ENCODE data around the gene PRPS1. TPM values are rescaled to one million over a fixed set of nuclear protein-coding genes. Genes with fewer than 3 reads are reported as not detected.

PRPS1 gene
- total and polyA plus RNA-seq, 2 of the 13 experiments (the other 11 are each of a cell fraction or from before 2014, with no cell fraction given): 33.7 to 54.4 TPM

- TF ChIP-seq HOXA5 (CRISPR knock-in tag; IDR thresholded peaks at IDR 0.05) (no peak), ZNF468 (CRISPR knock-in tag; IDR thresholded peaks at IDR 0.05) (no peak), SAFB2 (CRISPR knock-in tag; IDR thresholded peaks at IDR 0.05; ENCODE audit: borderline replicate concordance, low read depth) (no peak), ZBTB4 (CRISPR knock-in tag; IDR thresholded peaks at IDR 0.05; ENCODE audit: borderline replicate concordance) (no peak), FLYWCH1 (CRISPR knock-in tag; IDR thresholded peaks at IDR 0.05) (no peak), SYNCRIP (IDR thresholded peaks at IDR 0.05; ENCODE audit: insufficient read depth, low read depth, low read length) (no peak), ZNF589 (CRISPR knock-in tag; conservative IDR thresholded peaks at IDR 0.05) (no peak), RELA (CRISPR knock-in tag; IDR thresholded peaks at IDR 0.05) (no peak), THAP9 (CRISPR knock-in tag; IDR thresholded peaks at IDR 0.05; ENCODE audit: borderline replicate concordance) (no peak), ZNF678 (CRISPR knock-in tag; IDR thresholded peaks at IDR 0.05) (no peak), TEAD2 (CRISPR knock-in tag; IDR thresholded peaks at IDR 0.05) (no peak), RAD21 (CRISPR knock-in tag; IDR thresholded peaks at IDR 0.05) (no peak), ZNF709 (CRISPR knock-in tag; IDR thresholded peaks at IDR 0.05) (no peak), ZNF75D (CRISPR knock-in tag; IDR thresholded peaks at IDR 0.05; ENCODE audit: borderline replicate concordance) (no peak), MLLT10 (CRISPR knock-in tag; IDR thresholded peaks at IDR 0.05) (no peak), RAD51 (IDR thresholded peaks at IDR 0.05; ENCODE audit: borderline replicate concordance) (no peak), NCOR1 (IDR thresholded peaks at IDR 0.05; ENCODE audit: borderline replicate concordance, low read length) (no peak; the same call in 1 of the 2 replicates), MTA3 (CRISPR knock-in tag; IDR thresholded peaks at IDR 0.05) (no peak), ZBTB2 (CRISPR knock-in tag; IDR thresholded peaks at IDR 0.05; ENCODE audit: low read depth) (no peak)
- TF ChIP-seq, protein P1, sequence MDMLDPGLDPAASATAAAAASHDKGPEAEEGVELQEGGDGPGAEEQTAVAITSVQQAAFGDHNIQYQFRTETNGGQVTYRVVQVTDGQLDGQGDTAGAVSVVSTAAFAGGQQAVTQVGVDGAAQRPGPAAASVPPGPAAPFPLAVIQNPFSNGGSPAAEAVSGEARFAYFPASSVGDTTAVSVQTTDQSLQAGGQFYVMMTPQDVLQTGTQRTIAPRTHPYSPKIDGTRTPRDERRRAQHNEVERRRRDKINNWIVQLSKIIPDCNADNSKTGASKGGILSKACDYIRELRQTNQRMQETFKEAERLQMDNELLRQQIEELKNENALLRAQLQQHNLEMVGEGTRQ (IDR thresholded peaks at IDR 0.05; ENCODE audit: low read depth, low read length): no peak
- TF ChIP-seq, protein P1 (CRISPR knock-in tag; IDR thresholded peaks at IDR 0.05; ENCODE audit: borderline replicate concordance): no peak
Observed at GRCh38 chrX:107627838-107628661, at the start of gene PRPS1 (continued).

Measured in HepG2 (cell line).